GM18951 (cell line): Measurements from ENCODE around the gene RYR2.

Experiments
- POLR2A ChIP-seq: IDR thresholded peaks from 4 replicates; pipeline ENCODE4 v1.6.1; 2011; ENCODE audit warnings: mild to moderate bottlenecking; ENCODE audit not compliant: insufficient read length, insufficient read depth; ENCODE audit errors: extremely low read depth
- in situ Hi-C: fragments of 300-500 bp; cut with MboI; formaldehyde crosslinking; loops from one replicate; pipeline ENCODE4 v1.12.0; 2022; ENCODE audit warnings: low sequenced_read_pairs, mixed read lengths, inconsistent platforms; ENCODE audit not compliant: unreplicated experiment

RYR2 gene

DNA sequence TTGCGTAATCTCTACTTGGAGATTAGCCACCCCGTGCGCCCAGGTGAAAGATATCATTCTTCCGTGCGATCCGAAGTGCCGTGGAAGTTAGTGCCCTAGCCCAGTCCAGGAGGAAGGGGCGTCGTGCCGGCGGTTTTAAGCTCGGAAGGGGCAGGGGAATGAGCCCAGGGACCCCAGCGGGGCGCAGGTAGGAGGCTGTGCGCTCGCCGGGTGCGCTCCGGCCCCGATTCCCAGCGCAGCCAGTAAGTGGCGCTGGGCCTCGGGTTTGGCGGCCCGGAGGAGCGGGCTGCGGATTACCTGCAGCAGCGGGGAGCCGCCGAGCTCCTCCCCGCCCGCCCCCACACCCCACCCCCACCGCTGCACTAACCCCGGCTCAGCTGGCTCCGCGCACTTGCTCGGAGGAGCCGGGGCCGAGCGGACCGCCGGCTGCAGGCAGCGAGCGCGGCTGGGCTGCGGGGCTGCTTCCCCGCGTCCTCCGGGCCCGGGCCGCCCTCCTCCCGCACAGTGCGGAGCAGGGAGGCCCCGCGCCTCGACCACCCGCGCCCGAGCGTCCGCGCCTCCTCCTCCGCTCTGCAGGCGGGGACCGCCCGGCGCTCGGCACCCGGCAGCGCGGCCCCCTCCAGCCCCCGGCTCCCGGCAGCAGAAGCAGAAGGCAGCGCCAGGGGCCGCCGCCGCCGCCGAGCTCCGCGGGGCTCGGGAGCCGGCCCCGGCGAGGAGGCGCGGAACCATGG is at the start of gene RYR2:
Gene RYR2, plus strand, starts transcription at position 390 of the 731 bp plus-strand sequence. Its CDS starts 338 bp downstream, at position 728.
- TF ChIP-seq POLR2A: no peak
- in situ Hi-C loops: no loop called here

GRCh38 chr1:236992449-236992848 is 49.5 kb upstream of the RYR2 start:
- in situ Hi-C loops: no loop called here
- TF ChIP-seq POLR2A: no peak

DNA sequence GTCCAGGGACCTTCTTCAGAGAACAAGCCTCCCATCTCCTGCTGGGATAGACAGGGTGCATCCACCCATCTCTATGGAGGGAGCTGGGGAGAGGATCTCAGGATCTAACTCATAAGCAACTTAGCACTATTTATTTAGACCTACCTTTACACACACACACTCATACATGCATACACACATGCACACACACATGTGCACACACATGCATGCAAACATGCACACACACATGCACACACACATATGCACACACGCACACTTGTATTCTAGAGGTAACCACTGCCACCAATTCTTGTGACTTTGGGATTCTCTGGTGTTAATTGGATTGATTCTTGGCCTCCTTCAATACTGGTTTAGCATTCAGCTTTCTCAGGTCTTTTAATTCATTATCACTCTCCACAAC is 47.5 kb upstream of the RYR2 start:
- in situ Hi-C loops: no loop called here
- no peak for TF ChIP-seq POLR2A

- no peak for TF ChIP-seq POLR2A
- in situ Hi-C loops: no loop called here
Observed at GRCh38 chr1:236997361-236997760, 44.6 kb upstream of the RYR2 start.

DNA sequence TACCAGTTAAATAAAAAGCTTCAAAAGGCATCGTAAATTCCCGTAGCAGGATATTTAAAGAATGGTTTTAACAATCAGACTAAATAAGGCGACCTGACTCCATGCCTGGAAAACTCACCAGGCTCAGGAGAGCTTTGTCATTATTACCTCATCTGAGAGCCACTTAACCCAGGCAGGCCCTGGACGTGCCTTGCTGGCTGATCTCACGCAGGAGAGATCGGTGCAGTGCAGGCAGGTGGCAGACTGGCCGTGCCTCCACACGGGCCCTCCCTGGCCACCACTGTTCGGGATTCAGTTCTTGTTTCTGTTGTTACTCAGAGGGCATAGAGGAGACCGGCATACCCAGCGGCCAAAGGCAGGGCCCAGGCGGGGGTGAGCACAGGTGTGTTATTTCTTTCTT is 44.1 kb upstream of the RYR2 start:
- TF ChIP-seq POLR2A: no peak
- in situ Hi-C loops: no loop called here

DNA sequence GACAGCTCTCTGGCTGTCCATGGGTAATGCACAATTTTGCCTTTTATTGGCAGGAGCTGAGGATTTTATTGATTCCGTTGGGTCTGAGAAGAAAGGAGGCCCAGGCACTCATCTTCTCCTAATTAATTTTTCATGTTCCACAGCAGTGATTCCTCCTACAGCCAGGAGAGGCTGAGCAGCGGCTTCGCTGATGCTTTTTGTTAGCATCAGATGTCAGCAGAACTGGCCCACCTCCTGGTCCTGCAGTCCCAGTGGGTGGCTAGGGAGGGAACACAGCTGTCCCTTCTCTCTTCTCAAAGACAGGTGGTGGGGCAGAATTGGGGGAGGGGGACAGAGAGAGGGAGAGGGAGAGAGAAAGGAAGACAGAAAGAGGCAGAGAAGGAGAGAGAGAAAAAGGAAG is 43.4 kb upstream of the RYR2 start:
- in situ Hi-C loops: no loop called here
- TF ChIP-seq POLR2A: no peak

- in situ Hi-C loops: no loop called here
- no peak for TF ChIP-seq POLR2A
Observed at GRCh38 chr1:237000191-237000590, 41.8 kb upstream of the RYR2 start.

- TF ChIP-seq POLR2A: no peak
Observed at GRCh38 chr1:237003516-237003915, 38.5 kb upstream of the RYR2 start.

DNA sequence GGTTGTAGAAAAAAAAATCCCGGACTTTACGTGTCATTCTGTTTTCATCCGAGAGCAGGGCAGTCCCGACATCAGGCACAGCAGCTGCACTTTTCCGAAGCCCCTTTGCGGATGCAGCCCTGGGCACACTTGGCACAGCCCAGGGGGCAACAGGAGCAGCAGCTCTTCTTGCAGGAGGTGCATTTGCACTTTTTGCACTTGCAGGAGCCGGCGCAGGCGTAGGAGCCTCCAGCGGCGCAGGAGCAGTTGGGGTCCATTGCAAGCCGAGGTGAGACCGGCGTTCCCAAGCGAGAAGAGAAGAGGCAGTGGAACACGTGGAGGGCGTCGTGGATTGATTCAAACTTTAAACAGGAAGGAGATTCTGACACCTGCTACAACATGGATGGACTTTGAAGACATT is 37.9 kb upstream of the RYR2 start, which contains the start of gene MT1HL1:
Gene MT1HL1, minus strand, starts transcription at position 326 of the 400 bp plus-strand sequence. Its CDS starts 69 bp downstream, at position 257.
- in situ Hi-C loops: no loop called here
- TF ChIP-seq POLR2A: no peak

More at GRCh38 chr1:237003516-237003915, 38.5 kb upstream of the RYR2 start:
- in situ Hi-C loops: no loop called here

- no peak for TF ChIP-seq POLR2A
- in situ Hi-C loops: no loop called here
Observed at GRCh38 chr1:237005674-237006073, 36.3 kb upstream of the RYR2 start.

DNA sequence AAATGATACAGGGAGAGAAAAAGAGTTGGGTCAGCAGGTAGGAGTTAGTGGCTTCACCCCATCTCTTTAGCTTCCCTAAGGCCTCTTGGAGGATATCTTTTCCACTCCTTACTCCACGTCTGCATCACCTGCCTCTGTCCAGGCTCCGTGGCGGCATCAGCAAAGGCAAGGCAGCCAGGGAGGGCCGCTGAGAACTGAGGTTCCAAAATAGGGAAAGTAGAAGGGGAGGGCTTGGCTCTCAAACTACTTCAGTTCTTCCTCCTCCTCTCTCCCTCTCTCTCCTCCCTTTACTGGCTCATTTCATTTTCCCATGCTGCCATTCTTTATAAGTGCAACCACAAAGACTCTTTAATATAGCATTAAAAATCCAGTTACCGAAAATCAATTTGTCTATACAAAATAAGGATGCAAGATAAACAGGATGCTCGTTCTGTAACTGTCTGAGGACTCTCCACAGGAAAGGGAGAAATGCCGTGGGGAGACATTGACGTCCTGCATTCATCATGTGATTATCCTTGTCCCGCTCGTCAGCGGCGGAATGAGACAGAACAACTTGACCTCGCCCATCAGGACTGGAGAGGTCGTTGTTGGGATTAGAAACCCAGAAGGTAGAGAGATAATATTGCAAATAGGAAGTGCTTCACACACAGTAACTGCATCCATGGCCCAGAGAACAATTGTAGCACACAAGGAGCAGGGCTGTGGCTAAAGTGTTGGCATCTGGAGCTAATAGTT is 34.7 kb upstream of the RYR2 start:
- in situ Hi-C loops: no loop called here
- TF ChIP-seq POLR2A: no peak

GRCh38 chr1:237009611-237010010 is 32.4 kb upstream of the RYR2 start:
- no peak for TF ChIP-seq POLR2A
- in situ Hi-C loops: no loop called here

- no peak for TF ChIP-seq POLR2A
- in situ Hi-C loops: no loop called here
Observed at GRCh38 chr1:237011432-237011831, 30.6 kb upstream of the RYR2 start.

- in situ Hi-C loops: no loop called here
- no peak for TF ChIP-seq POLR2A
Observed at GRCh38 chr1:237012361-237012760, 29.6 kb upstream of the RYR2 start.
